NAMALWA (cell line): Measurements from ENCODE around the gene MYLK.

Experiments
- DNase-seq: peaks from one replicate; pipeline ENCODE4 v3.0.0-alpha.2; 2015; ENCODE audit warnings: low spot score

Gene MYLK

DNA sequence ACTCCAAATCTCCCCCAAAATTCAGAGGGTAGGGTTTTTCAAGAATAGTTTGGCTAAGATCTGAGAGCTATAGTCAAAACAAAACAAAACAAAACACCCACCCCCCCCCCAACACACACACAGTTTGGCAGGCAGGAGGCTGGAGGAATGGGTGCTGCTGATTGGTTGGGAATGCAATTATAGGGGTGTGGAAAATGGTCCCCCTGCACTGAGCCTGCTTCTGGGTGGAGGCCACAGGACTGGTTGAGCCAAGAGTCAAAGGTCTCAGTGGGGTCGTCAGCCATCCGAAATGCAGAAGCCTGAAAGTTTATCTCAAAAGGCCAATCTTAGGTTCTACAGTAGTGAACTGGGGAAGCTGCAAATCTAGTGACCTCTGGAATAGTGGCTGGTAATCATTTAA is 296.7 kb downstream of the MYLK start:
- DNase-seq: no peak

DNA sequence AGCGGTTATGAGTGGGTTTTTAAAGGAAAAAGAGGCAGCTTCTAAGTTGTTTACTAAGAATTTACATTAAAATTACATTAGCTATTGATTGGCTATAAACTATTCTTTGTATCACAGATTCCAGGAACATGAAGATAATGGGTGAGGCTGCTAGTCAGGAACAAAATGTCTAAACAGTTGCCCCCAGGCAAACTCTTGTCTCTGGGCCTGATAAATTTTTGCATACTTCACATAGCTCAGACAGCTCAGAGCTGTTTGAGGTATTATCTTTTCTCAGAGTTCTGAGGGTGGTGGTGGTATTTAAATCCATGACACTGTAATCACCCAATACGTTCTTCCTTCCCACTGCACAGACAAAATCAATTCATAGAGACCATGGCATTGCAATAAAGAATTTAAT is 297.2 kb downstream of the MYLK start:
- DNase-seq: no peak

DNA sequence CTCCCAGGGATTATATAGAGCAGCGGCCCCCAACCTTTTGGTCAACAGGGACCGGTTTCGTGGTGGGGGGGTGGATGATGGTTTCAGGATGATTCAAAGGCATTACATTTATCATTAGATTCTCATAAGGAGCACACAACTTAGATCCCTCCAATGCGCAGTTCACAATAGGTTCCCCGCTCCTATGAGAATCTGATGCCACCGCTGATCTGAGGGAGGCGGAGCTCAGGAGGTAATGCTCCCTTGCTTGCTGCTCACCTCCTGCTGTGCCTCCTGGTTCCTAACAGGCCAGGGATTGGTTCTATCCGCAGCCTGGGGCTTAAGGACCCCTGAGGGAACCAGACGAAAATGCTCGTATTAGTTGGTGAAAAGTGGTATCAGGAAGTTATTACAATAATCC is 298.0 kb downstream of the MYLK start:
- peak; percentile 39 for DNase-seq

DNA sequence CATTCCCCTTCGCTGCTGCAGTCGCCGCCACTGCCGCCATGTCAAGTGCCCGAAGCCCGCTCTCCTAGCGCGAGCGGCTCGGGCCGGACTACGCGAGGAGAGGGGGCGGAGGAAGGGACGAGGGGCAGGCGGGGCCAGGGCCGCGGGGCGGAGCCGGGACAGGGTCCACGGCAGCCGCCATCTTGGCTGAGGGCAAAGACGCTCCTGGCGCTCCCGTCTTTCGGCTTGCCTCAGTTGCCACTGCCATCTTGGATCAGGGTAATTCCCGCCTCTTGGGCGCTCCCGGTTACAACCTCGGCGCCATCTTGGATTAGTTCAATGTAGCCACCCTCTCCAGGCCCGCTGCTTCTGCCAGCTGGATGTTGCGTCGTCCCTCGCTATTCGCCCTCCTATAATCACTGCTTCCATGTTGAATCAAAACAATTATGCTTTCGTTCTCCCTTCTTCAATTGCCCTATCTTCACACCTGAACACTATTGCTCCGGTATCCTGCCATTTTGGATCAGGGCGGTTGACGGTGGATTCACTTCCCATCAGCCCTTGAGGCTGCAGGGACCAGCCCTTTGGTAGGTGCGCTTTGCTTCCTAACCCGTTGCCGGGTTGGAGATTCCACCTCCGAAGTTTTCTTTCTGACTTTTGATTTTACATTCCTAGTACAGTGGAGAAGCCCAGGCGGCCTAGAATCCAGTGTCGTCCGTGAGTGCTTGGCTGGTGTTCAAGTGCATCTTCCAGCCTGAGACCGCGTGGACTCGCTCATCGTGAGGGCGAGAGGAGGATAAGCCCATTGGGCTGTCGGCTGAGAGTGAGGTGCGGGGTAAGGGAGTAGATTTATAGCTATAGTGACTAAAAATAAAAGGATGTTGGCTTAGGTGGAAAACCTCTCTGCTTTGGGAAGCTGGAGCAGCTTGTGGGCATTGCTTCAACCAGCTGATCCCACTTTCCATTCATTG is 298.9 kb downstream of the MYLK start, which contains the start of gene HACD2:
HACD2 (minus strand) TSS at position 66 of the 950 bp plus-strand sequence; CDS start at position 40, 26 bp downstream.
- DNase-seq: peak; percentile 96

DNA sequence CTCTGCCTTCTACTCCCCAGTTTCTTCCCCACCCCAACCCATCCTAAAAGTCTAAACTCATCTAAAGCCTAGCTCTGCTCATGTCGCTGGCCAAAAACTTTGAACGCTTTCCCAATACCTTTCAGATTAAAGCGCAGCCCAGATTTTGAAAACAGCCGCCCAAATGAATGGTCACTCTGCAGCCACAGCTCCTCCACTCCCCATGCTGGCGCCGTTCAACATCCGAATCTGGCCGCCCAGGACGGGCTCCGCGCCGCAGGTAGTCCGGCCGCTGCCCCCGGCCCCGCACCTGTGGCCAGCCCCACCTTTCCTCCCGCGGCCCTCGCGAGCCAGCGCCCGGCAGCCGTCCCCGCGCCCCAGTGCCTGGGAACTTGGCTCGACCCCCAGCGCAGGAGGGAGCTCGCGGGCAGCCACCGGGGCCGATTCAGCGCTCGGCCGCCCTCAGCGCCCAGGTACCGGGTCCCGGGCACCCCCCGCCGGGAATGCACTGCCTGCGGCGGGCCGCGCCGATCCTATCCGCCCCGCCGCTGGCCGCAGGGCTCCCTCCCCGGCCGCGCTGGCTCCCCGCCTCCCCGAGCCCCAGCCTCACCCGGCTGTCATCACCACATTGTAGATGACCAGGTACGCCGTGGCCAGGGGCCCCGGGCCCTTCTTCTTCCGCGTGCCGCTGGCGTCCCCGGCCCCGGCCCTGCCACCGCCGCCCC is 299.7 kb downstream of the MYLK start:
- DNase-seq: peak; percentile 27

DNA sequence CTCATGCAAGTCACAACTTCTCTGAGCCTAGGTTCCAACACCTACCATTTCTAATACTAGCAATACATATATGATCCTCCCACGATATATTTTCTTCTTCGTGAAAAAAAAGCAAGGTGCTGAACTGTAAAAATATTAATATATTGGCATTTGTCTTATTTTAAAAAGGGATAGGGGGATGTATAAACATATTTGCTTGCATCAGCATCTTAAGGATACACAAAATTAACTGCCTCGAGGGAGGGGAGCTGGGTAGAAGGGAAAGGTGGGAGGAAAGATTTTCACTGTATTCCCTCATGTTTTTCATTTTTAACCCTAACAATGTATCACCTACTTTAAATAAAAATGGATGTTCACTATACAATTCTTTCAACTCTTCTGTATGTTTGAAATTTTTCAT is 300.6 kb downstream of the MYLK start:
- DNase-seq: no peak

DNA sequence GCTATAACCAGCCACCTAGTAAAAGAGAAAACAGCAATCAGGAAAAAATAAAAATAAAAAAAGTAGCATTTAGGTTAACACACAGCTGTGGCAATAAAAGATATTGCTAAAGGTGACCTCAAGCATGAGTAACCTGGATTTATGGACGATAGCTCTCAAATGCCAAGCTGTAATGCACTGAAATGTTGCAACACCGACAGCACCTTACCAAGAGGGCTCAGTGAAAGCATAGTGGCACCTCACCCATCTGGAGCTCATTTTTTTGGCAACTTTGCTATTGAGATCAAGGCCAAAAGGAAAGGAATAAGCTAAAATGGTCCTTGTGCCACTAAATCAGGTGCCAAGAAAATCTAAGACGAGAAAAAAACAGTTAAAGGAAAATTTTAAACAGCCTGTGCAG is 301.8 kb downstream of the MYLK start:
- DNase-seq: no peak

DNA sequence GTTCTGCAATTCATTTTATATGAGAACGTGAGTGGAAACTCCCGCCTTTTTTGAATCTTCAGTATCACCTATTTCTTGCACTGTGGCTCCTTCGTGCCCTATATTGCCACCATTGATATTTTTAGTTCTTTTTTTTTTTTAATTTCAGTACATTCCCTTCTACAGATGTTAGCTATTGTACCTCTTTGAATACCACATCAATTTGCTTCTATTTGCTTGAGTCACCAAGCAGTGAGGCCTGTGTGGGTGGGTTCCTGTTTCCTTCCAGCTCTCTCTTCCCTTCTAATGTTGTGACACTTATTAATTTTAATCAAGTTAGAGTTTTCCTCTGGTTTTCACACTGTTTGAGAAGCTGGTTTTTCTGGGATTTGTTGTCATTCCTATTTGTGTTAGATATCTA is 308.0 kb downstream of the MYLK start:
- no peak for DNase-seq

DNA sequence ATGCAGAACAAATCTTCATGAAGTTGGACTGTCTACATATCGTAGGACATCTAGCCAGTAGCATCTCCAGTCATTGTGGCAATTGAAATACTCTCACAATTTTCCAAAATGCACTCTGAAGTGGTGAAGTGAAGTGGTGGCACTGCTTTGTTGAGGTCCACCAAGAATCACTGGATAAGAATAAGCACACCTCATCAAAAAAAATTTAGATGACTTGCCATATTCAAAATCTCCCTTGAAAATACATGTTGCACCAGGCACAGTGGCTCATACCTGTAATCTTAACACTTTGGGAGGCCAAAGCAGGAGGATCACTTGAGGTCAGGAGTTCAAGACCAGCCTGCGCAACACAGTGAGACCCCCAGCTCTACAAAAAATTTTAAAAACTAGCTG is 312.2 kb downstream of the MYLK start:
- no peak for DNase-seq

DNA sequence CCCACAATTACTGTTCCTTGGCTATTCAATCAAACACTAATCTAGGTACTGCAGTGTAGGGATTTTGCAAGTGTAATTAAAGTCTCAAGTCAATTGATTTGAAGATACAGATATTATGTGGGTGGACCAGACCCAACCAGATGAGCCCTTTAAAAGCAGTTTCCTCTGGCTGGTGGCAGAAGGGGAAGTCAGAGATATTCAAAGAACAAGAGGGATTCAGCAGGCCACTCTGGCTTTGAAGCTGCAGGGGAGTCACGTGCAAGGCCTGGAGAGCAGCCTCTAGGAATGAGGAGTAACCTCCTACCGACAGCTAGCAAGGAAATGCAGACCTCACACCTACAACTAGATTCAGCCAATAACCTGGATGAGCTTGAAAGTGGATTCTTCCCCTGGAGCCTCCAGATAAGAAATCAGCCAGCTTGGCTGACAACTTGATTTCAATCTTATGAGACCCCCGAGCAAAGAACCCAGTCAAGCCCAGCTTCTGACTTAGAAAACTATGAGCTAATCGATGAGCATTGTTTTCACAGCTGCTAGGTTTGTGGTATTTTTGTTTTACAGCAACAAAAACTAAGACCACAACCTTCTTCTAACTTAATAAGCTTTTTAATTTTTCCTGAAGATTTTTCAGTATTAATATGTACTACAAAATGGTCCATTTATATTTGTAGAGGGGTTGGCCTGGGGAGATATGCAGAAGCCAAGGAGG is 312.7 kb downstream of the MYLK start:
- no peak for DNase-seq

DNA sequence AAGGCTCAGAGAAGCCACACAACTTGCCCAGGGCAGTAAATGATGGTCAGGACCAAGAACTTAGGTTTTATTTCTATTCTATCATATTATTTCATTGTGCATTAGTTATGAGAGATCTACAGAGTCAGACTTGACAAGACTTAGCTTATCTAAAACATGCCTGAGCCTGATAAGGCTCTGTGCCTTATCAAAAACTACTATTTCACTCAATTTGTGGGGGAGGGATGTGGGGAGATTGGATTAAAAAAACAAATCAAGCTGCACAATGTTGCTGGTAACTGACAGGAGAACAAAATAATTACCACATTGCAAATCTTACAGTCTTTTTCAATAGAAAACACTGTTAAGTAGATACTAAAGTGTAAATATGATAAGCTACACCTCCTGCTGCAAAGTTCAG is 315.3 kb downstream of the MYLK start:
- DNase-seq: no peak

DNA sequence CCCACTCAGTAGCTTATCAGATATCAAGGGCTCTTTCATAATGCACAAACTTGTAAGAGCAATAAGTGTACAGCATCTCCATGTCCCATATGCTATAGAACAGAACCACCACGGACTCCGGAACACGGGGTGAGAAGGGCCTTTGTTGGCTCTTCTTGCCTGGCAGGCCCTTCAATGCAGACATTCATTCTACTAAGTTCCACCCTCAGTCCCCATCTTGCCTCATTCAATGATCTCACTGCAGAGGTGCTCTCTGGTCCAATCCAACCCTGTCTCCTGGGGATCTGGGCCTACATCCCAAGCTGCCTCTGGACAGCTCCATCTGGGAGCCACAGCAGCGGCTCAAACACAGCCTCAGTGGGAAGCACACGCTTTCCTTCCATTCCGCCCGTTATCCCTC is 316.1 kb downstream of the MYLK start:
- DNase-seq: no peak

DNA sequence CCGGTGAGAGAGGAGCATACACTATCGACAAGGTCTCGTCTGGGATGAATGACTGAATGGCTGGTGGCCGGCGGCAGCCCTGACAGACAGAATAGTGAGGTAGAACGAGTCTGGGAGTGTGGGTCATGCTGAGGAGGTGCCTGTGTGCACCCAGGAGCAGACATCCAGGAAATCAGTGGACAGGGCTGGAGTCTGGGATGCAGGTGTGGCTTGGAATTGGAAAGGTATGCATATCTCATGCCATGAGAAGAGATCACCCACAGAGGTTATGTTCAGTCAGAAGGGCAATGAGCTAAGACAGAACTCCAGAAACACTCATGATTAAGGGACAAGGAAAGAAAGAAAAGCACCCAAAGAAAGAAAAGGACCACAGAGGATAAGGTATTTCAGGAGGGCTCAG is 320.1 kb downstream of the MYLK start:
- no peak for DNase-seq

DNA sequence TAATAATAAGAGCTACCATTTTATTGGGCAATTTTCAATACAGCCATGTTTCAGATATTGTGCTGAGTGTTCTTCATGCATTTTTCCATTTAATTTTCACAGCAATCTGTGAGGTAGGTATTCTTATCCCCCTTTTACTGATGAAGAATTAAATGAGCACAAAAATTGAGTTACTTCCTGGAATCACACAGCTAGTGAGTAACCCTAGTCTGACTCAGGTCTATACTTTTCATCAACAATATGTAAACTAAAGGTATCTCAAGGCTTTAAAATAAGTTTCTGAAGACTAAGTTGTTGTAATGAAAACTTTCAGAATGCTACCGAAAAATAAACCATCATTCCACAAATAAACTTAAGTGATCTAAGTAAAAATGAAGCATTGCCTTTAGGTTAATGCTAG is 321.6 kb downstream of the MYLK start:
- DNase-seq: no peak

DNA sequence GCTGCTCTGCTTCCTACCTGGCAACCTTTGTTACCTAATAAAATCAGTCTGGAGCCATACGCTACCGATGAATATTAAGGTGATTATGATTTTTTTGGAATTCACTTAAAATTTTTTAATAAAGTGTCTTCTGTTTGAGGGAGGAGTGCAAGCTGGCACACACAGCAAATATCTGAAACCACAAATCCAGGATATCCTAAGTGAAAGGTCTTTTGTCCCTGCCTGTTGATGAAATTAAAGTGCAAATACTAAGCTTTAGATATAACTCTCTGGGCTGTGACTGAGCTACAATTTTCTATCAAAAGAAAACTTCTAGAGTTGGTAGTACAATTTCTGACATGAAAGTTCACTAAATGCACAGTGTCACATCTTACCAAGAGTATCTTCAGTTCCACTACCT is 322.9 kb downstream of the MYLK start:
- DNase-seq: no peak
